Natural killer cell (primary cell): ENCODE data around the gene TTLL4. TPM values are rescaled to one million over a fixed set of nuclear protein-coding genes. Genes with fewer than 3 reads are reported as not detected.

Experiments
- ATAC-seq, 3 donors: fragments of 150-1000 bp in 2 of 3; fragments of 200-7000 bp in 1 of 3; cut with Tn5 transposase; 1 replicate in 1 of 3; 2 replicates in 2 of 3; pipeline ENCODE4 v1.10.0; 2021; ENCODE audit warnings: mild to moderate bottlenecking in 2 of 3, moderate library complexity in 2 of 3
- DNase-seq, 2 donors: peaks; one replicate each; pipeline versions ENCODE4 v3.0.0 to v3.0.0-alpha.2; 2013 to 2021; ENCODE audit warnings: mixed read lengths in 1 of 2
- H3K27ac ChIP-seq: one replicate; pipeline ENCODE4 v1.5.1; 2013; ENCODE audit warnings: mild to moderate bottlenecking, low read length
- H3K27me3 ChIP-seq: one replicate; pipeline ENCODE4 v1.6.1; 2013; ENCODE audit warnings: low read length; ENCODE audit not compliant: control insufficient read depth, insufficient read depth
- H3K36me3 ChIP-seq: one replicate; pipeline ENCODE4 v1.6.1; 2013; ENCODE audit warnings: low read length; ENCODE audit not compliant: control insufficient read depth, insufficient read depth
- H3K4me1 ChIP-seq: one replicate; pipeline ENCODE4 v1.6.1; 2013; ENCODE audit warnings: low read length; ENCODE audit not compliant: control insufficient read depth, insufficient read depth
- H3K4me3 ChIP-seq: one replicate; pipeline ENCODE4 v1.5.1; 2013; ENCODE audit warnings: low read length
- H3K9me3 ChIP-seq: one replicate; pipeline ENCODE4 v1.6.1; 2013; ENCODE audit warnings: low read length; ENCODE audit not compliant: control insufficient read depth, insufficient read depth
- H3K27ac Mint-ChIP-seq, 2 donors: one replicate each; pipeline ENCODE4 v1.8.0; 2022; ENCODE audit warnings: mild to moderate bottlenecking in 2 of 2, mixed read lengths in 2 of 2, moderate library complexity in 1 of 2
- H3K27me3 Mint-ChIP-seq, 2 donors: one replicate each; pipeline ENCODE4 v1.8.0; 2022; ENCODE audit warnings: low read depth in 2 of 2, mixed read lengths in 2 of 2
- H3K36me3 Mint-ChIP-seq: one replicate; pipeline ENCODE4 v1.8.0; 2022; ENCODE audit warnings: mixed read lengths
- H3K4me1 Mint-ChIP-seq, 2 donors: one replicate each; pipeline ENCODE4 v1.8.0; 2022; ENCODE audit warnings: mixed read lengths in 2 of 2
- H3K4me3 Mint-ChIP-seq: one replicate; pipeline ENCODE4 v1.8.0; 2022; ENCODE audit warnings: mild to moderate bottlenecking, moderate library complexity, mixed read lengths
- H3K9me3 Mint-ChIP-seq, 2 donors: one replicate each; pipeline ENCODE4 v1.8.0; 2022; ENCODE audit warnings: mixed read lengths in 2 of 2
- WGBS: methylation state at CpG from one replicate; pipeline ENCODE4 v1.1.7; 2013; ENCODE audit warnings: missing lambda C conversion rate; ENCODE audit not compliant: insufficient coverage; 5-methylcytosine and 5-hydroxymethylcytosine counted together
- intact Hi-C: fragments of 100-400 bp; cut with micrococcal nuclease; formaldehyde crosslinking; loops from one replicate; pipeline ENCODE4 v1.14.2; 2022
- total RNA-seq, 4 donors: library from RNA; stranded (reverse); fragments of 120-200 nt in 1 of 4; gene quantifications; one replicate each; pipeline versions ENCODE4 v1.2.3 to v1.2.4, GENCODE V29; 2013 to 2022
- TF ChIP-seq, protein P1 (sequence below): fragments of 200-600 bp; IDR thresholded peaks from one replicate; pipeline ENCODE4 v1.8.0; 2022; ENCODE audit warnings: antibody characterized with exemption

The TTLL4 gene
- total RNA-seq, 3 donors from 2014 or later (not counting 1 experiment from before 2014, with no cell fraction given): 20.2 to 25.5 (median 22.8) TPM

DNA sequence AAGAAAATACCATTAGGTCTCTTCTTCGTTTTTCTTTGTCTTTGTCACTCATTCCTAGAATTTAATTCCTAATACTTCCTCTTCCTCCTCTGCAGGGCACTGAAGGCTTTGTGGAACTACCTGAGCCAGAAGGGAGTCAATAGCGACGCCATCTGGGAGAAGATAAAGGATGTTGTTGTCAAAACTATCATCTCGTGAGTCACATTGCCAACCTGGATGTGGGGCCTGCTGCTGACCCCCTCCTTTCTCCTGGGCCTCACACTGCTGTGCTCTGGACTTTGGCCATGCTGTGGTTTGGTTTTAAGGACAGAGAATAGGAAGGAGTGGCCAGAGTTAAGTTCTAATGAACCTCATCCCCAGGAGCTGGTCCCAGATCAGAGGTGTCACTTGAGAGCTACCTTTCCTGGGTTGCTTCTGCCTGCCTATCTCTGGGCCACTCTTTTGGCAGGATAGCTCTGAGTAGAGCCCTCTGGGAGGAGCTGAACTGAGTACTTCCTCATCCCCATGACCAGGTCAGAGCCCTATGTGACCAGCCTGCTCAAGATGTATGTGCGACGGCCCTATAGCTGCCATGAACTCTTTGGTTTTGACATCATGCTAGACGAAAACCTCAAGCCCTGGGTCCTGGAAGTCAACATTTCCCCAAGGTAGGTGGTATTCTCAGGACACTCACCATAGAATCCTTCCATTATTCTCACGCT is 38.3 kb downstream of the TTLL4 start:
- Mint-ChIP-seq H3K27me3 (no peaks in the 10 kb centered on the region), H3K4me1 (peaks cover 0 to 6% of the 10 kb centered on the region in 2 donors), H3K27ac (no peak overlapping the region), H3K9me3 (no peaks in the 10 kb centered on the region), H3K4me3 (no peak overlapping the region), H3K36me3 (peaks cover 10% of the 10 kb centered on the region)
- no peak overlapping the region for H3K4me3 ChIP-seq
- no peak overlapping the region for H3K27ac ChIP-seq
- no peaks in the 10 kb centered on the region for H3K9me3 ChIP-seq
- peaks cover 53% of the 10 kb centered on the region for H3K36me3 ChIP-seq
- DNase-seq: no peak
- H3K4me1 ChIP-seq: peaks cover 5% of the 10 kb centered on the region
- ATAC-seq: no peak
- TF ChIP-seq, protein P1, sequence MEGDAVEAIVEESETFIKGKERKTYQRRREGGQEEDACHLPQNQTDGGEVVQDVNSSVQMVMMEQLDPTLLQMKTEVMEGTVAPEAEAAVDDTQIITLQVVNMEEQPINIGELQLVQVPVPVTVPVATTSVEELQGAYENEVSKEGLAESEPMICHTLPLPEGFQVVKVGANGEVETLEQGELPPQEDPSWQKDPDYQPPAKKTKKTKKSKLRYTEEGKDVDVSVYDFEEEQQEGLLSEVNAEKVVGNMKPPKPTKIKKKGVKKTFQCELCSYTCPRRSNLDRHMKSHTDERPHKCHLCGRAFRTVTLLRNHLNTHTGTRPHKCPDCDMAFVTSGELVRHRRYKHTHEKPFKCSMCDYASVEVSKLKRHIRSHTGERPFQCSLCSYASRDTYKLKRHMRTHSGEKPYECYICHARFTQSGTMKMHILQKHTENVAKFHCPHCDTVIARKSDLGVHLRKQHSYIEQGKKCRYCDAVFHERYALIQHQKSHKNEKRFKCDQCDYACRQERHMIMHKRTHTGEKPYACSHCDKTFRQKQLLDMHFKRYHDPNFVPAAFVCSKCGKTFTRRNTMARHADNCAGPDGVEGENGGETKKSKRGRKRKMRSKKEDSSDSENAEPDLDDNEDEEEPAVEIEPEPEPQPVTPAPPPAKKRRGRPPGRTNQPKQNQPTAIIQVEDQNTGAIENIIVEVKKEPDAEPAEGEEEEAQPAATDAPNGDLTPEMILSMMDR: no peak
- intact Hi-C loops: no loop called here
- WGBS: 94% methylated on average over 7 of the region's 8 CpGs
- H3K27me3 ChIP-seq: no peaks in the 10 kb centered on the region

DNA sequence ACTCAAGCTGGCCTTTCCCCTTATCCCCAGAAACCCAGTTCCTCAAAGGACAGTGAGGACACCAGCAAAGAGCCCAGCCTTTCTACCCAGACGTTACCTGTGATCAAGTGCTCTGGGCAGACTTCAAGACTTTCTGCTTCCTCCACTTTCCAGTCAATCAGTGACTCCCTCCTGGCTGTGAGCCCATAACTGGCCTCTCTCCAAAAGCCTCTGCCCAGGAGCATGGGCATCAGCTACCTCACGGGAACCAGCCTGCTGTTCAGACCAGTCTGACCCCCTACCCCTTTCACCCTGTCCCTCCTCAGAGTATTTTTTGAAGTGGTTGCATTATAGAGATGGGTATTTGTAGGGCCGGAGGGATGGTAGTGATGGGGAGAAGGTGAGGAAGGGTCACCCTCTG is 43.6 kb downstream of the TTLL4 start:
- peaks cover 39% of the 10 kb centered on the region for H3K36me3 ChIP-seq
- no peaks in the 10 kb centered on the region for H3K9me3 Mint-ChIP-seq
- H3K36me3 Mint-ChIP-seq: peaks cover 10% of the 10 kb centered on the region

DNA sequence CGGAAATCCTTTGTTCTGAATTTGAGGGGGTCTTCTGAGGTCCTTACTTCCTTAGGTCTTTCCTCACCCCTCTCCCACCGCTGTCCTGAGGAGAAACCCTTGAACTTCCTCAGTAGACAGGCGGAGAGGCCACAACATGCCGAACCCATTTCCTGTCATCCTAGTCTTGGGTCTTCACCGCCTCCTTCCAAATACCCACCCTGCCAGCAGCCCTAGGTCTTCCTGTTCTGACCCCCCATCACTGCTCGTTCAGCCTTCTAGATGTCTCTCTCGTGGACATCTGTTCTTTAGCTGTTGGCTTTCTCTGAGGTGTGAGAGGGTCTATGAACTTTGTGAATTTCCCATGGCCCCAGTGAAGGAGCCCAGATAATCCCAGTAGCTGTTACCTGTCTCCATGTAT is 44.1 kb downstream of the TTLL4 start:
- intact Hi-C loops: no loop called here
- no peak overlapping the region for H3K4me3 Mint-ChIP-seq
- no peaks in the 10 kb centered on the region for H3K27me3 ChIP-seq
- no peaks in the 10 kb centered on the region for H3K27me3 Mint-ChIP-seq
- no peak overlapping the region for H3K27ac ChIP-seq
- TF ChIP-seq, protein P1: no peak
- no peak for DNase-seq
- H3K9me3 Mint-ChIP-seq: no peaks in the 10 kb centered on the region
- H3K36me3 Mint-ChIP-seq: peaks cover 10% of the 10 kb centered on the region
- ATAC-seq: no peak
- H3K9me3 ChIP-seq: no peaks in the 10 kb centered on the region
- no peak overlapping the region for H3K27ac Mint-ChIP-seq
- 88% methylated on average over 7 of the region's 7 CpGs for WGBS
- no peaks in the 10 kb centered on the region for H3K4me1 ChIP-seq
- H3K4me1 Mint-ChIP-seq: no peaks in the 10 kb centered on the region
- H3K4me3 ChIP-seq: no peak overlapping the region
- peaks cover 36% of the 10 kb centered on the region for H3K36me3 ChIP-seq

More for the DNA sequence above, 43.6 kb downstream of the TTLL4 start:
- no peaks in the 10 kb centered on the region for H3K27me3 ChIP-seq
- no peaks in the 10 kb centered on the region for H3K27me3 Mint-ChIP-seq
- intact Hi-C loops: no loop called here
- H3K9me3 ChIP-seq: no peaks in the 10 kb centered on the region
- no peak overlapping the region for H3K4me3 ChIP-seq
- ATAC-seq: no peak
- DNase-seq: no peak
- no peaks in the 10 kb centered on the region for H3K4me1 ChIP-seq
- WGBS: 81% methylated on average over 3 of the region's 3 CpGs
- H3K27ac ChIP-seq: no peak overlapping the region
- TF ChIP-seq, protein P1: no peak
- H3K4me1 Mint-ChIP-seq: no peaks in the 10 kb centered on the region
- H3K4me3 Mint-ChIP-seq: no peak overlapping the region
- no peak overlapping the region for H3K27ac Mint-ChIP-seq

DNA sequence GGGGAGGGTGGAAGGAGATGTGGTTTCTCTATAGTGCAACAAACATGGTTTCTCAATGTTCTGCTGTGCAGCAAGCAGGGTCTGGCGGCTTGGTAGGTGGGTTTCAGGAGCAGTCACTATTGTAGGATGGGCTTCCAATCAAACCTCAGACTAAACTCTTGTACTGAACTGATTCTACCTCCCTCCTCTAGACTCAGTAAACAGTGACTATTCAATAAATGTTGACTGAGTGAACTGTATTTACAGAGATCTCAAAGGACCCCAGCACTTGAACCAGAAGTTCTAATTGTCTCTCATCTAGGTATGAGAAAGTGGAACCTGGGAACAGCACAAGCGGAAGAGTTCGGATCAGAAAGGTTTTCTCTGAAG is 44.5 kb downstream of the TTLL4 start:
- no peak for DNase-seq
- WGBS: 96% methylated on average over 3 of the region's 3 CpGs
- no peaks in the 10 kb centered on the region for H3K9me3 Mint-ChIP-seq
- H3K4me1 Mint-ChIP-seq: no peaks in the 10 kb centered on the region
- H3K4me1 ChIP-seq: no peaks in the 10 kb centered on the region
- no peak overlapping the region for H3K27ac ChIP-seq
- H3K27ac Mint-ChIP-seq: no peak overlapping the region
- no peaks in the 10 kb centered on the region for H3K27me3 Mint-ChIP-seq
- H3K27me3 ChIP-seq: no peaks in the 10 kb centered on the region
- intact Hi-C loops: no loop called here
- H3K4me3 ChIP-seq: no peak overlapping the region
- no peak for ATAC-seq
- H3K36me3 ChIP-seq: peaks cover 32% of the 10 kb centered on the region
- peaks cover 10% of the 10 kb centered on the region for H3K36me3 Mint-ChIP-seq
- TF ChIP-seq, protein P1: no peak
- H3K9me3 ChIP-seq: no peaks in the 10 kb centered on the region
- no peak overlapping the region for H3K4me3 Mint-ChIP-seq
